A673 (cell line): ENCODE measurements around the gene PLP2. TPM values are rescaled to one million over a fixed set of nuclear protein-coding genes. Genes with fewer than 3 reads are reported as not detected.
A peak's percentile ranks its signal among the peaks of the same experiment; 100 is the strongest.

Experiments used
- BruUV-seq: library from RNA; stranded (reverse); fragments of 400-500 nt; replicated peaks from 2 replicates; lab custom pipeline; 2021; lab: Mats Ljungman, UMichigan
- CTCF ChIA-PET: fragments of 300-600 bp; sonication (Branson Sonifier 250); formaldehyde crosslinking; loops from one replicate; lab custom pipeline; 2022; ENCODE audit warnings: antibody characterized with exemption; lab: Charles Lee
- POLR2A ChIA-PET: fragments of 300-600 bp; sonication (Branson Sonifier 250); formaldehyde crosslinking; loops from one replicate; lab custom pipeline; 2022; ENCODE audit warnings: antibody characterized with exemption; ENCODE audit not compliant: low non-redundant PET; lab: Charles Lee
- DNase-seq: peaks from one replicate; pipeline ENCODE4 v3.0.0-alpha.2; 2015; ENCODE audit warnings: low spot score
- H3K27ac ChIP-seq: fragments of 200-600 bp; sonication (generic); 2 replicates; pipeline ENCODE4 v1.5.1; 2016; ENCODE audit warnings: mixed run types, low read depth, mild to moderate bottlenecking, mixed read lengths, antibody characterized with exemption, low read length; ENCODE audit not compliant: poor library complexity, severe bottlenecking
- H3K27me3 ChIP-seq: fragments of 200-600 bp; sonication (generic); replicated peaks from 2 replicates; pipeline ENCODE4 v1.6.1; 2017; ENCODE audit warnings: mixed run types, low read depth, mild to moderate bottlenecking, mixed read lengths, antibody characterized with exemption, low read length; ENCODE audit not compliant: insufficient read depth, poor library complexity
- H3K36me3 ChIP-seq: fragments of 200-600 bp; sonication (generic); 2 replicates; pipeline ENCODE4 v1.6.1; 2016; ENCODE audit warnings: mixed run types, mild to moderate bottlenecking, mixed read lengths, antibody characterized with exemption, low read length; ENCODE audit not compliant: insufficient read depth, poor library complexity, severe bottlenecking
- H3K4me1 ChIP-seq: fragments of 200-600 bp; sonication (generic); 2 replicates; pipeline ENCODE4 v1.6.1; 2017; ENCODE audit warnings: mixed run types, mild to moderate bottlenecking, mixed read lengths, antibody characterized with exemption, low read length; ENCODE audit not compliant: insufficient read depth, poor library complexity, severe bottlenecking
- H3K4me3 ChIP-seq: fragments of 200-600 bp; sonication (generic); 2 replicates; pipeline ENCODE4 v1.5.1; 2016; ENCODE audit warnings: low read depth, mixed run types, mild to moderate bottlenecking, mixed read lengths, low read length; ENCODE audit not compliant: poor library complexity, severe bottlenecking
- H3K9me3 ChIP-seq: fragments of 200-600 bp; sonication (generic); 2 replicates; pipeline ENCODE4 v1.6.1; 2016; ENCODE audit warnings: mixed run types, low read depth, mild to moderate bottlenecking, mixed read lengths, antibody characterized with exemption, low read length; ENCODE audit not compliant: poor library complexity, severe bottlenecking
- EZH2 ChIP-seq: fragments of 200-600 bp; sonication (generic); IDR thresholded peaks from 2 replicates; pipeline ENCODE4 v1.6.1; 2017; ENCODE audit warnings: borderline replicate concordance, low read depth, mild to moderate bottlenecking, mixed read lengths, antibody characterized with exemption, low read length; ENCODE audit not compliant: poor library complexity, severe bottlenecking
- intact Hi-C: fragments of 100-400 bp; cut with micrococcal nuclease; formaldehyde crosslinking; loops from one replicate; pipeline ENCODE4 v1.10.0; 2022; ENCODE audit not compliant: unreplicated experiment
- total RNA-seq: library from RNA; stranded (reverse); gene quantifications from 2 replicates; pipeline ENCODE4 v1.2.3, GENCODE V29; 2021
- TF ChIP-seq, protein P1 (sequence below): fragments of 300-800, 200-600 bp; sonication (generic); conservative IDR thresholded peaks from 2 replicates; pipeline ENCODE4 v1.5.1; 2017; ENCODE audit warnings: low read depth, mild to moderate bottlenecking, antibody characterized with exemption, low read length, moderate library complexity, mixed read lengths

Gene PLP2
- total RNA-seq, 1 experiment from 2014 or later = 87.5 TPM

DNA sequence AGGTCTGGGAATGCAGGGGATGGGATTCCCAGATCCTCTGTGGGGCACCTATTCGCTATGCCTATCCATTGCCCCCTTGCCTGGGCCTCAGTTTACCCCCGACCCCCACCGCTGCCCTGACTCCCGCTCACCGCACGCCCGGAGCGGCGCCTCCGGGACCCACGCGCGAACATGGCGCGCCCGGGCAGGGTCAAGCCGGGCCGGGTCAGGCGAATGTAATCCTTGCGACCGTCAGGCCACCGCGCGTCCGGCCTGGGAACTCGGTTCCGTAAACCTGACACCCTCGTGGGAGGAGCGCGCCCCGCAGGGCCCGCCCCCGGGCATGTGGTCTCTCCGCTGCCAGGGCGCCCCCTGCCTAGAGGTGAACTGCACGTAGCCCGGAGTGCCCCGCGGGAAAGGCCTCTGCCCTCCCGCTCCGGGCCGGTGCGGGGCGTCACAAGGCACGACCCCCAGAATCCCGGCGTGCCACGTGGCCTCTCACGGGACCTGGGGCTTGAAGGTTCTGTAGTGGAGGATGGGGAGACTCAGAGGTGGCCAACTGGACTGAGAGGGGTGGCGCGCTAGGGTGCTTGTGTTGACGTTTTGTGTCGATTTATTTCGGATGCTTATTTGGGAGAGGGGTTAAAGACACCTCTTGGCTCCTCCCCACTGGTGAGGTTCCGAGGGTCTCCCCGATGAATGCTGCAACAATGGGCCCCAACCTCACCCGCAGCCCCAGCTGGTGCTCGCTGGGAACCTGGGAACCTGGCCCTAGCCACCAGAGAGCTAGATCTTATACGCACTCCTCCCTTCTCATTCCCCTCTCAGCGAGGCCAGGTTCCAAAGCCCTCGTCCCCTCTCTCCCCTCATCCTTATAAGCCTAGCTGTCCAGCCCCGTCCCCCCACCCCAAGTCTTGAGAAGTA, 14.7 kb downstream of the PLP2 start, which contains the start of gene PRICKLE3:
PRICKLE3 (minus strand) TSS at position 249 of the 903 bp plus-strand sequence; CDS start at position 173, 76 bp downstream.
- Histone ChIP-seq H3K27me3 (no peaks in the 10 kb centered on the region), H3K4me3 (peak within 1 kb of the TSS; percentile 47), H3K36me3 (no peaks in the 10 kb centered on the region), H3K4me1 (peaks cover 6% of the 10 kb centered on the region), H3K27ac (peak within 1 kb of the TSS; percentile 42), H3K9me3 (no peaks in the 10 kb centered on the region)
- CTCF ChIA-PET = no interaction called here
- POLR2A ChIA-PET = no interaction called here
- intact Hi-C loops = no loop called here
- TF ChIP-seq EZH2 = no peak
- TF ChIP-seq, protein P1, sequence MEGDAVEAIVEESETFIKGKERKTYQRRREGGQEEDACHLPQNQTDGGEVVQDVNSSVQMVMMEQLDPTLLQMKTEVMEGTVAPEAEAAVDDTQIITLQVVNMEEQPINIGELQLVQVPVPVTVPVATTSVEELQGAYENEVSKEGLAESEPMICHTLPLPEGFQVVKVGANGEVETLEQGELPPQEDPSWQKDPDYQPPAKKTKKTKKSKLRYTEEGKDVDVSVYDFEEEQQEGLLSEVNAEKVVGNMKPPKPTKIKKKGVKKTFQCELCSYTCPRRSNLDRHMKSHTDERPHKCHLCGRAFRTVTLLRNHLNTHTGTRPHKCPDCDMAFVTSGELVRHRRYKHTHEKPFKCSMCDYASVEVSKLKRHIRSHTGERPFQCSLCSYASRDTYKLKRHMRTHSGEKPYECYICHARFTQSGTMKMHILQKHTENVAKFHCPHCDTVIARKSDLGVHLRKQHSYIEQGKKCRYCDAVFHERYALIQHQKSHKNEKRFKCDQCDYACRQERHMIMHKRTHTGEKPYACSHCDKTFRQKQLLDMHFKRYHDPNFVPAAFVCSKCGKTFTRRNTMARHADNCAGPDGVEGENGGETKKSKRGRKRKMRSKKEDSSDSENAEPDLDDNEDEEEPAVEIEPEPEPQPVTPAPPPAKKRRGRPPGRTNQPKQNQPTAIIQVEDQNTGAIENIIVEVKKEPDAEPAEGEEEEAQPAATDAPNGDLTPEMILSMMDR = peak; percentile 47; the same call in 1 of the 2 replicates
- BruUV-seq = no TSS peak
- DNase-seq = peak; percentile 49

DNA sequence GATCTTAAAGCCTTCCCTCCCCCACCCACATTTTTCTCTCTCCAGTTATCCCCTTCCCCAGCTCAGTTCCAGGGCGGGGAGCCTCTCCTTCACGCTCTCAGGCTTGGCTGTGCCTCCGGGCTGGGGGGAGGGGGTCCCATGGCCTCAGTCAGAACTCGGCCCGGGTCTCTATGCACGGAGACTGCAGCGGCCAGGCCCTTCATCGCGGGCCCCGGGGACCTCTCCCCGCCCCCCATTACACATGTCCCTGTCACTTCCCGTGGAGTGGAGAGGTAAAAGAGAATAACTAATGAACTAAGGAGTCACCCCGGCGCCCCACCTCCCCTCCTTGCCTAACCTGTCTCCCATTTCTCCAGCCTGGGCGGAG, 15.3 kb downstream of the PLP2 start:
- Histone ChIP-seq H3K9me3 (no peaks in the 10 kb centered on the region), H3K4me3 (no peak overlapping the region), H3K27me3 (no peaks in the 10 kb centered on the region), H3K36me3 (no peaks in the 10 kb centered on the region), H3K4me1 (peaks cover 6% of the 10 kb centered on the region), H3K27ac (no peak overlapping the region)
- intact Hi-C loops = no loop called here
- ChIA-PET CTCF (no interaction called here), POLR2A (no interaction called here)
- no TSS peak for BruUV-seq
- TF ChIP-seq EZH2 = no peak
- TF ChIP-seq, protein P1 = no peak
- no peak for DNase-seq

DNA sequence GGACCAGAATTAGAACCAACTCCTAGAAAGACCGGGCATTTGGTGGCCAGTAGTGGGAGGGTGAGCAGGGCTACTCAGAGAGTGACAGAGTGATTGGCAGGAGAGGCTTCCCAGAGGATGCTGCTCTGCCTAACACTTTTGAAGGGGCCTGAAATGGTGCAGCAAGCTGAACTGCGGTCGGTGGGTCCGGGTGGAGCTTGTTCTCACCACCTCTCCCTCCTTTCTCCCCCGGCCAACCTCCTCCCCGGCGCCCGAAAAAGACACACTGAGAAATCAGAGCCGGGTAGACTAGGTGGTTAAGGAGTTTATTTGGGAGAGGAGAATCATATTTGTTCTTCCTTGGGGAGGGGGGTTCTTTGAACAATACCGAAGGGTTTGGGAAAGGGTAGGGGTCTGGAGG, 15.8 kb downstream of the PLP2 start:
- intact Hi-C loops = no loop called here
- Histone ChIP-seq H3K36me3 (no peaks in the 10 kb centered on the region), H3K9me3 (no peaks in the 10 kb centered on the region), H3K4me1 (peaks cover 6% of the 10 kb centered on the region), H3K27ac (no peak overlapping the region), H3K4me3 (no peak overlapping the region), H3K27me3 (no peaks in the 10 kb centered on the region)
- ChIA-PET CTCF (no interaction called here), POLR2A (no interaction called here)
- DNase-seq = no peak
- BruUV-seq = no TSS peak
- TF ChIP-seq EZH2 = no peak
